Upper lobe of right lung (tissue), 1 donor: ENCODE results near the gene TXNDC5. TPM values are rescaled to one million over a fixed set of nuclear protein-coding genes. Genes with fewer than 3 reads are reported as not detected.

Experiments
- ATAC-seq: fragments of 200-7000 bp; cut with Tn5 transposase; one replicate; pipeline ENCODE4 v1.9.1; 2020; ENCODE audit warnings: mild to moderate bottlenecking, moderate library complexity
- DNase-seq: peaks from one replicate; pipeline ENCODE4 v3.0.0-alpha.2; 2020
- H3K27ac ChIP-seq: fragments of 200-600 bp; one replicate; pipeline ENCODE4 v1.8.0; 2022
- H3K27me3 ChIP-seq: fragments of 200-600 bp; one replicate; pipeline ENCODE4 v1.8.0; 2022; ENCODE audit warnings: mild to moderate bottlenecking
- H3K36me3 ChIP-seq: fragments of 200-600 bp; one replicate; pipeline ENCODE4 v1.8.0; 2022
- H3K4me1 ChIP-seq: fragments of 200-600 bp; one replicate; pipeline ENCODE4 v1.8.0; 2022
- H3K4me3 ChIP-seq: fragments of 200-600 bp; one replicate; pipeline ENCODE4 v1.8.0; 2022; ENCODE audit warnings: mild to moderate bottlenecking
- H3K9me3 ChIP-seq: fragments of 200-600 bp; one replicate; pipeline ENCODE4 v1.8.0; 2022
- CTCF ChIP-seq: fragments of 200-600 bp; IDR thresholded peaks from one replicate; pipeline ENCODE4 v1.8.0; 2022; ENCODE audit warnings: antibody characterized with exemption
- intact Hi-C: fragments of 100-400 bp; cut with DNase I; formaldehyde crosslinking; loops from one replicate; pipeline ENCODE4 v1.11.0; 2022
- total RNA-seq: library from RNA; stranded (reverse); fragmentation: NEBNext Ultra II Directional; extraction: Animal tissue kit (Norgen Biotek cat#: 25700); gene quantifications from one replicate; pipeline ENCODE4 v1.2.1, GENCODE V29; 2021
- donor health status: DM: no; HTN: yes; CAD: no; lungs with severe emphysema.

The TXNDC5 gene
- total RNA-seq, 1 donor from 2014 or later, result 107 TPM

- no peak overlapping the region for H3K4me3 ChIP-seq
- H3K27ac ChIP-seq, result no peak overlapping the region
- ATAC-seq (no peak), DNase-seq (no peak)
- H3K4me1 ChIP-seq, result peaks cover 30% of the 10 kb centered on the region
- no peaks in the 10 kb centered on the region for H3K27me3 ChIP-seq
- H3K36me3 ChIP-seq, result peaks cover 44% of the 10 kb centered on the region
- no peak for TF ChIP-seq CTCF
- H3K9me3 ChIP-seq, result no peaks in the 10 kb centered on the region
- intact Hi-C loops, result no loop called here
These were observed 5.8 kb downstream of the TXNDC5 start for GRCh38 chr6:7904654-7905319.

GRCh38 chr6:7903673-7904072, 6.9 kb downstream of the TXNDC5 start:
- H3K4me3 ChIP-seq, result no peak overlapping the region
- DNase-seq (no peak), ATAC-seq (no peak)
- no peaks in the 10 kb centered on the region for H3K9me3 ChIP-seq
- peaks cover 21% of the 10 kb centered on the region for H3K4me1 ChIP-seq
- H3K27ac ChIP-seq, result no peak overlapping the region
- peaks cover 56% of the 10 kb centered on the region for H3K36me3 ChIP-seq
- H3K27me3 ChIP-seq, result no peaks in the 10 kb centered on the region
- TF ChIP-seq CTCF, result no peak
- intact Hi-C loops, result no loop called here

- Histone ChIP-seq H3K27ac (no peak overlapping the region), H3K36me3 (peaks cover 64% of the 10 kb centered on the region), H3K9me3 (no peaks in the 10 kb centered on the region), H3K27me3 (no peaks in the 10 kb centered on the region), H3K4me3 (no peak overlapping the region), H3K4me1 (peaks cover 13% of the 10 kb centered on the region)
- intact Hi-C loops, result no loop called here
- DNase-seq, result no peak
- no peak for TF ChIP-seq CTCF
- ATAC-seq, result no peak
These were observed 7.7 kb downstream of the TXNDC5 start for GRCh38 chr6:7902867-7903266.

- ATAC-seq, result no peak
- H3K36me3 ChIP-seq, result peaks cover 70% of the 10 kb centered on the region
- intact Hi-C loops, result no loop called here
These were observed 8.4 kb downstream of the TXNDC5 start for GRCh38 chr6:7902221-7902620.

GRCh38 chr6:7901780-7902179, 8.8 kb downstream of the TXNDC5 start:
- H3K27me3 ChIP-seq, result no peaks in the 10 kb centered on the region
- no peak for TF ChIP-seq CTCF
- H3K4me3 ChIP-seq, result no peak overlapping the region
- ATAC-seq (no peak), DNase-seq (no peak)
- intact Hi-C loops, result no loop called here
- H3K4me1 ChIP-seq, result peaks cover 7% of the 10 kb centered on the region
- H3K27ac ChIP-seq, result no peak overlapping the region
- no peaks in the 10 kb centered on the region for H3K9me3 ChIP-seq
- H3K36me3 ChIP-seq, result peaks cover 74% of the 10 kb centered on the region

More at GRCh38 chr6:7902221-7902620, 8.4 kb downstream of the TXNDC5 start:
- DNase-seq, result no peak
- no peak overlapping the region for H3K4me3 ChIP-seq
- no peak for TF ChIP-seq CTCF
- H3K4me1 ChIP-seq, result peaks cover 7% of the 10 kb centered on the region
- no peaks in the 10 kb centered on the region for H3K27me3 ChIP-seq
- H3K9me3 ChIP-seq, result no peaks in the 10 kb centered on the region
- no peak overlapping the region for H3K27ac ChIP-seq

GRCh38 chr6:7901056-7901455, 9.5 kb downstream of the TXNDC5 start:
- Histone ChIP-seq H3K27ac (no peak overlapping the region), H3K36me3 (peaks cover 82% of the 10 kb centered on the region)
- ATAC-seq, result no peak

More at GRCh38 chr6:7901056-7901455, 9.5 kb downstream of the TXNDC5 start:
- TF ChIP-seq CTCF, result no peak
- Histone ChIP-seq H3K9me3 (no peaks in the 10 kb centered on the region), H3K27me3 (no peaks in the 10 kb centered on the region), H3K4me1 (peaks cover 7% of the 10 kb centered on the region), H3K4me3 (no peak overlapping the region)
- intact Hi-C loops, result no loop called here
- DNase-seq, result no peak
